Left lung (tissue), 10 donors: ENCODE data around the gene KRT10. TPM values are rescaled to one million over a fixed set of nuclear protein-coding genes. Genes with fewer than 3 reads are reported as not detected.

Source experiments
- ATAC-seq: fragments of 200-7000 bp; cut with Tn5 transposase; one replicate; pipeline ENCODE4 v1.9.1; 2020; ENCODE audit warnings: moderate library complexity
- DNase-seq, 4 donors: peaks; one replicate each; pipeline ENCODE4 v3.0.0-alpha.2; 2013 to 2020
- H3K27ac ChIP-seq, 2 donors: fragments of 200-600 bp; sonication (generic) in 1 of 2; one replicate each; pipeline versions ENCODE4 v1.5.0 to v1.8.0; 2020 to 2021
- H3K27me3 ChIP-seq, 2 donors: fragments of 200-600 bp; sonication (generic) in 1 of 2; one replicate each; pipeline versions ENCODE4 v1.5.0 to v1.8.0; 2020 to 2021
- H3K36me3 ChIP-seq, 2 donors: fragments of 200-600 bp; sonication (generic) in 1 of 2; one replicate each; pipeline versions ENCODE4 v1.5.0 to v1.8.0; 2020 to 2021
- H3K4me1 ChIP-seq, 2 donors: fragments of 200-600 bp; one replicate each; pipeline ENCODE4 v1.8.0; 2021
- H3K4me3 ChIP-seq, 2 donors: fragments of 200-600 bp; sonication (generic) in 1 of 2; one replicate each; pipeline versions ENCODE4 v1.5.0 to v1.8.0; 2020 to 2021; ENCODE audit warnings: mild to moderate bottlenecking in 1 of 2
- H3K9me3 ChIP-seq, 2 donors: fragments of 200-600 bp; sonication (generic) in 1 of 2; one replicate each; pipeline versions ENCODE4 v1.5.0 to v1.8.0; 2020 to 2021
- intact Hi-C, 2 donors: fragments of 100-400 bp; cut with DNase I; formaldehyde crosslinking; loops; one replicate each; pipeline versions ENCODE4 v1.11.2 to v1.14.2; 2022
- polyA plus RNA-seq, 6 donors: library from polyadenylated mRNA; unstranded; fragments of 120-200 nt; gene quantifications; one replicate each; pipeline ENCODE4 v1.2.1, GENCODE V29; 2013; ENCODE audit not compliant: insufficient read length in 6 of 6
- total RNA-seq, 2 donors: library from RNA; stranded (reverse); fragmentation: NEBNext Ultra II Directional; extraction: Animal tissue kit (Norgen Biotek cat#: 25700); gene quantifications; one replicate each; pipeline ENCODE4 v1.2.1, GENCODE V29; 2021
- TF ChIP-seq, protein P1 (sequence below), 2 donors: fragments of 200-600 bp; sonication (generic) in 1 of 2; IDR thresholded peaks; one replicate each; pipeline versions ENCODE4 v1.5.0 to v1.8.0; 2021; ENCODE audit warnings: antibody characterized with exemption in 2 of 2
- donor health status: DM: no; HTN: yes; CAD: no.
- donor health status: DM: no; HTN: no; CAD: no.

The KRT10 gene
- total and polyA plus RNA-seq, 8 donors = 30.5 to 58.2 (median 42.2) TPM

DNA sequence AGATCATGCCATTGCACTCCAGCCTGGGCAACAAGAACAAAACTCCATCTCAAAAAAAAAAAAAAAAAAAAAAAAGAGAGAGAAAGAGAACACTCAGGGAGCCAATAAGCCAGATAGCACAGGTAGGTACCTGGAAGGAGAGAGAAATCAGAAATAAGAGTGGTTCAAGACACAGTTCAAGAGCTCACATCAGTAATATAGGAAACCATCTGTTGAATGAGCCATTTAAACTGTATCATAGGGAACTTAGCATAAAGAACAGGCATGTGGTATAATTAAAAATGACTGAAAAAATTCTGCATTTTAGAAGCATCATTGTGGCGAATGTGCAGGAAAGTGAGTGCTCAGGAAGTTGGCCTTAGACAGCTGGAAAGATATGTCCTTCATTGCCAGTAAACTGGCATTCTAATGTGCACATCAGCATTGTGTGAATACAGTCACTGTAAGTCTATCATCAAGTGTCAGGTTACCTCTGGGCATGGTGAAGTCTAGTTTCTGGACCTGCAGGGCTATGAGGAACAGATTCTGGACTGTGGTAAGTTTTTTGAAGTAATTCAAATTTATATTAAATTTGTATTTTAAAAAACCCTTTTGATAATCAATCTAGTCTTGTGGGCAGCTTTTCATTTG, 24.2 kb upstream of the KRT10 start:
- no peaks in the 10 kb centered on the region for H3K9me3 ChIP-seq
- no peak overlapping the region for H3K4me3 ChIP-seq
- DNase-seq = no peak
- H3K4me1 ChIP-seq = no peaks in the 10 kb centered on the region
- no peak for ATAC-seq
- intact Hi-C loops = no loop called here
- H3K27me3 ChIP-seq = peaks cover 3 to 11% of the 10 kb centered on the region in 2 donors
- no peaks in the 10 kb centered on the region for H3K36me3 ChIP-seq
- TF ChIP-seq, protein P1, sequence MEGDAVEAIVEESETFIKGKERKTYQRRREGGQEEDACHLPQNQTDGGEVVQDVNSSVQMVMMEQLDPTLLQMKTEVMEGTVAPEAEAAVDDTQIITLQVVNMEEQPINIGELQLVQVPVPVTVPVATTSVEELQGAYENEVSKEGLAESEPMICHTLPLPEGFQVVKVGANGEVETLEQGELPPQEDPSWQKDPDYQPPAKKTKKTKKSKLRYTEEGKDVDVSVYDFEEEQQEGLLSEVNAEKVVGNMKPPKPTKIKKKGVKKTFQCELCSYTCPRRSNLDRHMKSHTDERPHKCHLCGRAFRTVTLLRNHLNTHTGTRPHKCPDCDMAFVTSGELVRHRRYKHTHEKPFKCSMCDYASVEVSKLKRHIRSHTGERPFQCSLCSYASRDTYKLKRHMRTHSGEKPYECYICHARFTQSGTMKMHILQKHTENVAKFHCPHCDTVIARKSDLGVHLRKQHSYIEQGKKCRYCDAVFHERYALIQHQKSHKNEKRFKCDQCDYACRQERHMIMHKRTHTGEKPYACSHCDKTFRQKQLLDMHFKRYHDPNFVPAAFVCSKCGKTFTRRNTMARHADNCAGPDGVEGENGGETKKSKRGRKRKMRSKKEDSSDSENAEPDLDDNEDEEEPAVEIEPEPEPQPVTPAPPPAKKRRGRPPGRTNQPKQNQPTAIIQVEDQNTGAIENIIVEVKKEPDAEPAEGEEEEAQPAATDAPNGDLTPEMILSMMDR (IDR thresholded peaks at IDR 0.05) = no peak
- no peak overlapping the region for H3K27ac ChIP-seq

- peaks cover 3 to 11% of the 10 kb centered on the region in 2 donors for H3K27me3 ChIP-seq
- no peaks in the 10 kb centered on the region for H3K9me3 ChIP-seq
- no peak overlapping the region for H3K27ac ChIP-seq
- H3K4me3 ChIP-seq = no peak overlapping the region
- TF ChIP-seq, protein P1 (IDR thresholded peaks at IDR 0.05) = no peak
- intact Hi-C loops = no loop called here
- H3K36me3 ChIP-seq = no peaks in the 10 kb centered on the region
- ATAC-seq (no peak), DNase-seq (no peak)
- no peaks in the 10 kb centered on the region for H3K4me1 ChIP-seq
Measured at GRCh38 chr17:40844671-40845107, 22.3 kb upstream of the KRT10 start.

GRCh38 chr17:40843242-40843641, 20.8 kb upstream of the KRT10 start:
- ATAC-seq (no peak), DNase-seq (no peak)
- no peaks in the 10 kb centered on the region for H3K36me3 ChIP-seq
- TF ChIP-seq, protein P1 (IDR thresholded peaks at IDR 0.05) = no peak
- H3K27ac ChIP-seq = no peak overlapping the region
- H3K4me1 ChIP-seq = no peaks in the 10 kb centered on the region
- peaks cover 3 to 11% of the 10 kb centered on the region in 2 donors for H3K27me3 ChIP-seq
- intact Hi-C loops = no loop called here
- H3K4me3 ChIP-seq = no peak overlapping the region
- H3K9me3 ChIP-seq = no peaks in the 10 kb centered on the region

- Histone ChIP-seq H3K27me3 (peaks cover 3 to 11% of the 10 kb centered on the region in 2 donors), H3K4me3 (no peak overlapping the region), H3K36me3 (no peaks in the 10 kb centered on the region), H3K27ac (no peak overlapping the region), H3K9me3 (no peaks in the 10 kb centered on the region), H3K4me1 (no peaks in the 10 kb centered on the region)
- TF ChIP-seq, protein P1 (IDR thresholded peaks at IDR 0.05) = no peak
- intact Hi-C loops = no loop called here
- ATAC-seq = no peak
- DNase-seq = no peak
Measured at GRCh38 chr17:40841246-40841645, 18.8 kb upstream of the KRT10 start.

GRCh38 chr17:40839194-40839593, 16.8 kb upstream of the KRT10 start:
- TF ChIP-seq, protein P1 (IDR thresholded peaks at IDR 0.05) = no peak
- intact Hi-C loops = no loop called here
- no peak overlapping the region for H3K4me3 ChIP-seq
- H3K27me3 ChIP-seq = peaks cover 0 to 6% of the 10 kb centered on the region in 2 donors
- no peak for DNase-seq
- no peak for ATAC-seq
- no peaks in the 10 kb centered on the region for H3K4me1 ChIP-seq
- H3K27ac ChIP-seq = no peak overlapping the region
- H3K36me3 ChIP-seq = peaks cover 0 to 8% of the 10 kb centered on the region in 2 donors
- no peaks in the 10 kb centered on the region for H3K9me3 ChIP-seq
